ENCODE measurements around the gene THSD7B.

GRCh38 chr2:136823291-136823690 lies 57.9 kb downstream of the THSD7B start:
- TF ChIP-seq, protein P1, sequence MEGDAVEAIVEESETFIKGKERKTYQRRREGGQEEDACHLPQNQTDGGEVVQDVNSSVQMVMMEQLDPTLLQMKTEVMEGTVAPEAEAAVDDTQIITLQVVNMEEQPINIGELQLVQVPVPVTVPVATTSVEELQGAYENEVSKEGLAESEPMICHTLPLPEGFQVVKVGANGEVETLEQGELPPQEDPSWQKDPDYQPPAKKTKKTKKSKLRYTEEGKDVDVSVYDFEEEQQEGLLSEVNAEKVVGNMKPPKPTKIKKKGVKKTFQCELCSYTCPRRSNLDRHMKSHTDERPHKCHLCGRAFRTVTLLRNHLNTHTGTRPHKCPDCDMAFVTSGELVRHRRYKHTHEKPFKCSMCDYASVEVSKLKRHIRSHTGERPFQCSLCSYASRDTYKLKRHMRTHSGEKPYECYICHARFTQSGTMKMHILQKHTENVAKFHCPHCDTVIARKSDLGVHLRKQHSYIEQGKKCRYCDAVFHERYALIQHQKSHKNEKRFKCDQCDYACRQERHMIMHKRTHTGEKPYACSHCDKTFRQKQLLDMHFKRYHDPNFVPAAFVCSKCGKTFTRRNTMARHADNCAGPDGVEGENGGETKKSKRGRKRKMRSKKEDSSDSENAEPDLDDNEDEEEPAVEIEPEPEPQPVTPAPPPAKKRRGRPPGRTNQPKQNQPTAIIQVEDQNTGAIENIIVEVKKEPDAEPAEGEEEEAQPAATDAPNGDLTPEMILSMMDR (IDR thresholded peaks at IDR 0.05) = no peak
- TF ChIP-seq EZH2 (IDR thresholded peaks at IDR 0.05) (no peak), EZH2phosphoT487 (IDR thresholded peaks at IDR 0.05) (no peak)

All from neural progenitor cell (in vitro differentiated cells).